Suprapubic skin (tissue), 4 donors: Measurements from ENCODE around the gene CROCC2. TPM values are rescaled to one million over a fixed set of nuclear protein-coding genes. Genes with fewer than 3 reads are reported as not detected.

Source experiments
- DNase-seq, 2 donors: peaks; one replicate each; pipeline ENCODE4 v3.0.0-alpha.2; 2019; ENCODE audit warnings: low spot score in 2 of 2
- H3K27ac ChIP-seq: fragments of 200-600 bp; sonication (generic); one replicate; pipeline ENCODE4 v1.5.1; 2019
- H3K27me3 ChIP-seq: fragments of 200-600 bp; sonication (generic); one replicate; pipeline ENCODE4 v1.5.1; 2019
- H3K36me3 ChIP-seq: fragments of 200-600 bp; sonication (generic); one replicate; pipeline ENCODE4 v1.5.1; 2019
- H3K4me1 ChIP-seq: fragments of 200-600 bp; sonication (generic); one replicate; pipeline ENCODE4 v1.5.1; 2019
- H3K4me3 ChIP-seq: fragments of 200-600 bp; sonication (generic); one replicate; pipeline ENCODE4 v1.5.1; 2019; ENCODE audit warnings: mild to moderate bottlenecking
- H3K9me3 ChIP-seq: fragments of 200-600 bp; sonication (generic); one replicate; pipeline ENCODE4 v1.5.1; 2019
- CTCF ChIP-seq, 2 donors: fragments of 200-600 bp in 1 of 2; fragments of 450-650 bp in 1 of 2; sonication (generic) in 1 of 2; IDR thresholded peaks; one replicate each; pipeline ENCODE4 v1.5.1; 2016 to 2019; ENCODE audit warnings: antibody characterized with exemption in 2 of 2, mild to moderate bottlenecking in 1 of 2, moderate library complexity in 1 of 2
- EP300 ChIP-seq: sonication (generic); formaldehyde crosslinking; IDR thresholded peaks from one replicate; pipeline ENCODE4 v1.6.1; 2017; ENCODE audit warnings: antibody characterized with exemption
- POLR2A ChIP-seq, 2 donors: fragments of 450-650 bp; IDR thresholded peaks; one replicate each; pipeline ENCODE4 v1.6.1; 2017; ENCODE audit warnings: antibody characterized with exemption in 2 of 2, mild to moderate bottlenecking in 2 of 2, moderate library complexity in 2 of 2
- POLR2AphosphoS5 ChIP-seq, 3 donors: sonication (generic); formaldehyde crosslinking; IDR thresholded peaks; one replicate each; pipeline ENCODE4 v1.6.1; 2017; ENCODE audit warnings: antibody characterized with exemption in 3 of 3
- WGBS: methylation state at CpG from one replicate; pipeline ENCODE4 v1.1.5; 2018; 5-methylcytosine and 5-hydroxymethylcytosine counted together
- total RNA-seq, 4 donors: library from RNA; depleted of rRNA; stranded (reverse); fragments of >200 nt; gene quantifications; one replicate each; pipeline ENCODE4 v1.1.0, GENCODE V29; 2016

Gene CROCC2
- total RNA-seq, 4 donors from 2014 or later, result not detected

GRCh38 chr2:241029599-241030332, 123.6 kb downstream of the CROCC2 start:
- Histone ChIP-seq H3K36me3 (peaks cover 12% of the 10 kb centered on the region), H3K27me3 (no peaks in the 10 kb centered on the region), H3K27ac (no peak overlapping the region), H3K9me3 (peaks cover 12% of the 10 kb centered on the region), H3K4me3 (no peak overlapping the region), H3K4me1 (no peaks in the 10 kb centered on the region)
- peak in 1 of 2 donors; percentile 76 for DNase-seq
- TF ChIP-seq POLR2AphosphoS5 (IDR thresholded peaks at IDR 0.05) (no peak), POLR2A (IDR thresholded peaks at IDR 0.05) (no peak), EP300 (no peak), CTCF (IDR thresholded peaks at IDR 0.05) (no peak)
- whole genome bisulfite sequencing, result 88% methylated on average over 4 of the region's 17 CpGs

- no peak overlapping the region for H3K4me3 ChIP-seq
- TF ChIP-seq CTCF (IDR thresholded peaks at IDR 0.05) (no peak), EP300 (no peak), POLR2AphosphoS5 (IDR thresholded peaks at IDR 0.05) (no peak), POLR2A (IDR thresholded peaks at IDR 0.05) (no peak)
- peaks cover 12% of the 10 kb centered on the region for H3K36me3 ChIP-seq
- H3K4me1 ChIP-seq, result no peaks in the 10 kb centered on the region
- H3K9me3 ChIP-seq, result peaks cover 9% of the 10 kb centered on the region
- no peak overlapping the region for H3K27ac ChIP-seq
- H3K27me3 ChIP-seq, result no peaks in the 10 kb centered on the region
- DNase-seq, result no peak
- no CpG with 5 or more reads among the region's 15 CpGs for WGBS
These were observed 124.2 kb downstream of the CROCC2 start for GRCh38 chr2:241030333-241030680.

GRCh38 chr2:241030883-241031282, 124.7 kb downstream of the CROCC2 start:
- no peak for TF ChIP-seq EP300
- no peak for TF ChIP-seq POLR2A (IDR thresholded peaks at IDR 0.05)
- no peak for TF ChIP-seq POLR2AphosphoS5 (IDR thresholded peaks at IDR 0.05)
- Histone ChIP-seq H3K9me3 (peaks cover 4% of the 10 kb centered on the region), H3K4me3 (no peak overlapping the region), H3K36me3 (peaks cover 12% of the 10 kb centered on the region), H3K27ac (no peak overlapping the region), H3K4me1 (peaks cover 4% of the 10 kb centered on the region), H3K27me3 (no peaks in the 10 kb centered on the region)
- no peak for DNase-seq
- WGBS, result 87% methylated on average over 7 of the region's 7 CpGs

- H3K27me3 ChIP-seq, result no peaks in the 10 kb centered on the region
- H3K4me3 ChIP-seq, result no peak overlapping the region
- no peak for DNase-seq
- WGBS, result 91% methylated on average over 18 of the region's 20 CpGs
- H3K4me1 ChIP-seq, result peaks cover 11% of the 10 kb centered on the region
- H3K36me3 ChIP-seq, result peaks cover 12% of the 10 kb centered on the region
- H3K27ac ChIP-seq, result no peak overlapping the region
- no peak for TF ChIP-seq EP300
- TF ChIP-seq POLR2A (IDR thresholded peaks at IDR 0.05), result no peak
- TF ChIP-seq POLR2AphosphoS5 (IDR thresholded peaks at IDR 0.05), result no peak
- no peak for TF ChIP-seq CTCF (IDR thresholded peaks at IDR 0.05)
- no peaks in the 10 kb centered on the region for H3K9me3 ChIP-seq
These were observed 125.5 kb downstream of the CROCC2 start for GRCh38 chr2:241031436-241032165.

GRCh38 chr2:241033336-241033987, 127.3 kb downstream of the CROCC2 start:
- TF ChIP-seq EP300 (no peak), POLR2A (IDR thresholded peaks at IDR 0.05) (no peak)
- peaks cover 18% of the 10 kb centered on the region for H3K4me1 ChIP-seq
- H3K36me3 ChIP-seq, result peaks cover 20% of the 10 kb centered on the region
- H3K4me3 ChIP-seq, result no peak overlapping the region
- 85% methylated on average over 7 of the region's 17 CpGs for WGBS
- no peaks in the 10 kb centered on the region for H3K9me3 ChIP-seq
- no peak overlapping the region for H3K27ac ChIP-seq
- H3K27me3 ChIP-seq, result no peaks in the 10 kb centered on the region
- peak in 1 of 2 donors; percentile 71 for DNase-seq

GRCh38 chr2:241033994-241034393, 127.9 kb downstream of the CROCC2 start:
- Histone ChIP-seq H3K27me3 (no peaks in the 10 kb centered on the region), H3K4me1 (peaks cover 18% of the 10 kb centered on the region), H3K9me3 (no peaks in the 10 kb centered on the region), H3K27ac (no peak overlapping the region), H3K4me3 (no peak overlapping the region), H3K36me3 (peaks cover 23% of the 10 kb centered on the region)
- WGBS, result 100% methylated on average over 2 of the region's 7 CpGs
- no peak for TF ChIP-seq EP300
- no peak for TF ChIP-seq POLR2A (IDR thresholded peaks at IDR 0.05)
- TF ChIP-seq POLR2AphosphoS5 (IDR thresholded peaks at IDR 0.05), result no peak
- no peak for TF ChIP-seq CTCF (IDR thresholded peaks at IDR 0.05)
- DNase-seq, result no peak
